B cell (primary cell): ENCODE results near the gene USP36.

ENCODE experiments used
- EZH2 ChIP-seq: IDR thresholded peaks from 2 replicates; pipeline ENCODE4 v1.6.1; 2012; ENCODE audit warnings: borderline replicate concordance, low read depth, mild to moderate bottlenecking, moderate library complexity, low read length; ENCODE audit not compliant: insufficient read depth, poor library complexity, severe bottlenecking
- TF ChIP-seq, protein P1 (sequence below): fragments of 200-600 bp; IDR thresholded peaks from one replicate; pipeline ENCODE4 v1.8.0; 2022; ENCODE audit warnings: antibody characterized with exemption, mild to moderate bottlenecking

DNA sequence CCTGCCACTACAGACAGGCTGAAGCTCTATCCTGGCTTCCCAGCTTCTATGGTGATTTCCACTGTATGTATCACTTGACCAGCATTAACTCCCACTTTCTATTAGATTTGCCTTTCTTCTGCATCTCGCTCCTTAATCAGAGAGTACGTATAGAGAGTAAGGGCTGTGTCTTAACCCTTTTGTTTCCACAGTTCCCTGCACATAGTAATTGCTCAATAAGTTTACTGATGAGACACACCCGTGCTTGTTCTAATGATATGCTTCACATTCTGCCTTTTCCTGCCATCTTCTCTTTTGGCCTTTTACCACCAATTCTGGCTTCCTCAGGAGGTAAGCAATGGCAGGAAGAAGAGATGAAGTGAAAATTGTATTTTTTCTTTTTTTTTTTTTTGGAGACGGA, 20.6 kb upstream of the USP36 start:
- TF ChIP-seq, protein P1, sequence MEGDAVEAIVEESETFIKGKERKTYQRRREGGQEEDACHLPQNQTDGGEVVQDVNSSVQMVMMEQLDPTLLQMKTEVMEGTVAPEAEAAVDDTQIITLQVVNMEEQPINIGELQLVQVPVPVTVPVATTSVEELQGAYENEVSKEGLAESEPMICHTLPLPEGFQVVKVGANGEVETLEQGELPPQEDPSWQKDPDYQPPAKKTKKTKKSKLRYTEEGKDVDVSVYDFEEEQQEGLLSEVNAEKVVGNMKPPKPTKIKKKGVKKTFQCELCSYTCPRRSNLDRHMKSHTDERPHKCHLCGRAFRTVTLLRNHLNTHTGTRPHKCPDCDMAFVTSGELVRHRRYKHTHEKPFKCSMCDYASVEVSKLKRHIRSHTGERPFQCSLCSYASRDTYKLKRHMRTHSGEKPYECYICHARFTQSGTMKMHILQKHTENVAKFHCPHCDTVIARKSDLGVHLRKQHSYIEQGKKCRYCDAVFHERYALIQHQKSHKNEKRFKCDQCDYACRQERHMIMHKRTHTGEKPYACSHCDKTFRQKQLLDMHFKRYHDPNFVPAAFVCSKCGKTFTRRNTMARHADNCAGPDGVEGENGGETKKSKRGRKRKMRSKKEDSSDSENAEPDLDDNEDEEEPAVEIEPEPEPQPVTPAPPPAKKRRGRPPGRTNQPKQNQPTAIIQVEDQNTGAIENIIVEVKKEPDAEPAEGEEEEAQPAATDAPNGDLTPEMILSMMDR, result no peak
- no peak for TF ChIP-seq EZH2
